ENCODE measurements around the gene ARHGEF4. TPM values are rescaled to one million over a fixed set of nuclear protein-coding genes. Genes with fewer than 3 reads are reported as not detected.
A peak's percentile ranks its signal among the peaks of the same experiment; 100 is the strongest.

Gene ARHGEF4
- total and polyA plus RNA-seq, 11 donors: 0.30 to 5.5 (median 3.8) TPM

DNA sequence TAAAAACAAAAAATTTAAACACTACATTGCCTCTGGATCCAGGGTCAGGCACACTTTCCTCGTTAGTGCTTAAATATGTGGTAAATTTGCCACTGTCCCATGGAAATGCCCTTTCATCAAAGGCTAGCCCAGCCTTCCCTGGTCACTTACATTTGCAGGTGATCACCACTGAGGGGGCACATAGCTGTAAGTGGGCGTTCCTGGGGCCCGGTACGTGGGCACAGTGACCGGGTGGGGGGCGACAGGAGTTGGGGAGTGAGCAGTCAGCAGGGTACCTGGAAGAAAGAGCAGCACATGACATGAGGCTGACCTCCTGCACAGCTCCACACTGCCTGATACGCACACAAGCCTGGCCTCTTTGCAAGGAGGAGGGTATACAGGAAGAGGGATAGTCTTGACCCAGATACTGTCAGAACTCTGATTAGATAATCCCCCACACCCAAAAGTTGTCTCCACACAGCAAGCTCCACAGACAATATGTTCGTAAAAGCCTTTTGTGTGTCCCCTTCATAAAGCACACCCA lies 216.1 kb downstream of the ARHGEF4 start:
- Histone ChIP-seq H3K9me3 (no peaks in the 10 kb centered on the region), H3K27me3 (no peaks in the 10 kb centered on the region), H3K27ac (no peak overlapping the region), H3K4me3 (no peak overlapping the region), H3K36me3 (peaks cover 8 to 100% (median 93%) of the 10 kb centered on the region in 9 donors), H3K4me1 (peaks cover 0 to 25% (median 13%) of the 10 kb centered on the region in 12 donors)
- no peak for TF ChIP-seq POLR2A (IDR thresholded peaks at IDR 0.05)
- TF ChIP-seq, protein P1, sequence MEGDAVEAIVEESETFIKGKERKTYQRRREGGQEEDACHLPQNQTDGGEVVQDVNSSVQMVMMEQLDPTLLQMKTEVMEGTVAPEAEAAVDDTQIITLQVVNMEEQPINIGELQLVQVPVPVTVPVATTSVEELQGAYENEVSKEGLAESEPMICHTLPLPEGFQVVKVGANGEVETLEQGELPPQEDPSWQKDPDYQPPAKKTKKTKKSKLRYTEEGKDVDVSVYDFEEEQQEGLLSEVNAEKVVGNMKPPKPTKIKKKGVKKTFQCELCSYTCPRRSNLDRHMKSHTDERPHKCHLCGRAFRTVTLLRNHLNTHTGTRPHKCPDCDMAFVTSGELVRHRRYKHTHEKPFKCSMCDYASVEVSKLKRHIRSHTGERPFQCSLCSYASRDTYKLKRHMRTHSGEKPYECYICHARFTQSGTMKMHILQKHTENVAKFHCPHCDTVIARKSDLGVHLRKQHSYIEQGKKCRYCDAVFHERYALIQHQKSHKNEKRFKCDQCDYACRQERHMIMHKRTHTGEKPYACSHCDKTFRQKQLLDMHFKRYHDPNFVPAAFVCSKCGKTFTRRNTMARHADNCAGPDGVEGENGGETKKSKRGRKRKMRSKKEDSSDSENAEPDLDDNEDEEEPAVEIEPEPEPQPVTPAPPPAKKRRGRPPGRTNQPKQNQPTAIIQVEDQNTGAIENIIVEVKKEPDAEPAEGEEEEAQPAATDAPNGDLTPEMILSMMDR (IDR thresholded peaks at IDR 0.05): no peak
- DNase-seq (no peak), ATAC-seq (no peak)
- intact Hi-C loops (cut with DNase I): no loop called here
- 90 to 93% (median 90%) methylated on average over 8 of the region's 8 CpGs for WGBS, 4 donors

DNA sequence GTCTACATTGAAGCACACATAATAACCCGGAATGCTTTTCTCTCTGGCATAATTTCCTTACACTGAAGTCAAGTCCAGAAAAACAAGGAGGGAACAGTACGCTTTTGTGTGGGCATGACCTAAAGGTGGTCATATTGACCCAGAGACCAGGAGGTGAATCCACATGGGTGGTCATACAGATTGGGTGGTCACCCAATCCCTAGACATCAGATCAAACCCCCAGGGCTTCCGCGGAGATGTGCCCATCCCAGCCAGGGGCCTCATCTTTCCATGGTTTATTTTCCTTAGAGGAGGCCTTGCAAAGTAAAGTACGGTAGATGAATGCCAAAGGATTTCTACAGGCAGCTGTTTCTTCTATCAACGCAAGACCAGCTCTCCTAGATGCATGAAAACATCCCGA lies 217.8 kb downstream of the ARHGEF4 start:
- Histone ChIP-seq H3K27me3 (no peaks in the 10 kb centered on the region), H3K27ac (no peak overlapping the region), H3K36me3 (peaks cover 8 to 98% (median 86%) of the 10 kb centered on the region in 9 donors), H3K4me1 (peaks cover 0 to 38% (median 15%) of the 10 kb centered on the region in 12 donors), H3K4me3 (no peak overlapping the region), H3K9me3 (no peaks in the 10 kb centered on the region)
- 89 to 94% (median 93%) methylated on average over 7 of the region's 7 CpGs for WGBS, 4 donors
- DNase-seq: no peak
- intact Hi-C loops (cut with DNase I): no loop called here
- TF ChIP-seq POLR2A (IDR thresholded peaks at IDR 0.05): no peak
- TF ChIP-seq, protein P1 (IDR thresholded peaks at IDR 0.05): no peak
- no peak for ATAC-seq

- Histone ChIP-seq H3K4me1 (peaks cover 0 to 38% (median 15%) of the 10 kb centered on the region in 12 donors), H3K4me3 (no peak overlapping the region), H3K36me3 (peaks cover 8 to 98% (median 86%) of the 10 kb centered on the region in 9 donors), H3K27me3 (no peaks in the 10 kb centered on the region), H3K27ac (no peak overlapping the region), H3K9me3 (no peaks in the 10 kb centered on the region)
- TF ChIP-seq POLR2A (IDR thresholded peaks at IDR 0.05): no peak
- TF ChIP-seq, protein P1 (IDR thresholded peaks at IDR 0.05): no peak
- WGBS, 4 donors: 87 to 92% (median 91%) methylated on average over 18 to 26 of the region's 26 CpGs
- peak in 3 of 4 donors; percentile 19 to 47 (median 36) for ATAC-seq
- no peak for DNase-seq
- intact Hi-C loops (cut with DNase I): no loop called here
Measured at GRCh38 chr2:131055169-131056065, 218.7 kb downstream of the ARHGEF4 start.

DNA sequence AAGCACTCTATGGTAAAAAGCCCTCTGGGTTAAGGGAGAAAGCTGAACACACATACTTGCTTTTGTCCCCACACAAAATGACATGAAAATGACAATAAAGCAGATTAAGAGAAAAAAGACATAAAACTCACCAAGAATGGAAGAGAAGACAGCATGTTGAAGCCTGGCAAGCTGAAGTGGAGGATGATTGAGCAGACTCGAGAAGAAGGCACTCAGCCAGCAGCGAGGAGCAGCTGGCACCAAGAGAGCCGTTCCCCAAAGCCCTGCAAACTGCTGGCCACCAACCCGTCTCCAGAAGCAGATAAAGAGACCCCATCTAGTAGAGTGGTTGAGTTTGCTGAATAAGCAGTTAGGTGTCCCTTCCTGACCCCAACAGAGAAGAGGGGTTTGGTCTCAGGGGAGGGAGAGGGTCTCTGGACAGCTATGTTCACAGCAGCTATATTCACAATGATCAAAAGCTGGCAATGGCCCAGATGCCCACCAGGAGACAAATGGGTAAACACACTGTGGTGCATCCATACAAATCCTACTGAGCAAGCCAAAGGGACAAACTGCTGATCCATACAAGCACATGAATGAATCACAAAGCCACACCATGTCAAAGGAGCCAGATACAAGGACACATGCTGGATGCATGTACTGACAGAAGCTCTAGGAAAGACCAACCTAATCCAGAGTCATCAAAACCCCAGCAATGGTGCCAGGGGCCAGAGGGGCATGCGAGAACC lies 219.7 kb downstream of the ARHGEF4 start:
- no peak for TF ChIP-seq POLR2A (IDR thresholded peaks at IDR 0.05)
- TF ChIP-seq, protein P1 (IDR thresholded peaks at IDR 0.05): no peak
- H3K27ac ChIP-seq: no peak overlapping the region
- peak in 2 of 4 donors; percentile 38 to 48 for ATAC-seq
- no peak for DNase-seq
- H3K36me3 ChIP-seq: peaks cover 8 to 92% (median 79%) of the 10 kb centered on the region in 9 donors
- intact Hi-C loops (cut with DNase I): no loop called here
- no peaks in the 10 kb centered on the region for H3K27me3 ChIP-seq
- no peak overlapping the region for H3K4me3 ChIP-seq
- H3K4me1 ChIP-seq: peaks cover 0 to 42% (median 16%) of the 10 kb centered on the region in 12 donors
- 50 to 65% (median 56%) methylated on average over 5 of the region's 5 CpGs for WGBS, 4 donors
- H3K9me3 ChIP-seq: no peaks in the 10 kb centered on the region

Data from heart left ventricle (tissue), 16 donors.